Stimulated activated CD4-positive, alpha-beta T cell treated with anti-CD3 and anti-CD28 coated beads, Interleukin-1b, Interleukin-23, amount 100 ng/mL, for 4 hours (primary cell): ENCODE results near the gene TRPV4.

Experiments used
- DNase-seq, 2 donors: peaks; one replicate each; pipeline ENCODE4 v3.0.0-alpha.2; 2020; ENCODE audit warnings: low read depth in 2 of 2

The TRPV4 gene

GRCh38 chr12:109776624-109777023 lies 56.6 kb downstream of the TRPV4 start:
- DNase-seq: no peak

- peak; percentile 63 to 66 for DNase-seq
Measured at GRCh38 chr12:109775172-109775881, 57.9 kb downstream of the TRPV4 start.

- DNase-seq: no peak
Measured at GRCh38 chr12:109773384-109774011, 59.7 kb downstream of the TRPV4 start.

GRCh38 chr12:109772622-109773321 lies 60.4 kb downstream of the TRPV4 start:
- DNase-seq: no peak

- DNase-seq: no peak
Measured at GRCh38 chr12:109771746-109772621, 61.2 kb downstream of the TRPV4 start.

GRCh38 chr12:109770861-109771670 lies 62.1 kb downstream of the TRPV4 start:
- DNase-seq: no peak

GRCh38 chr12:109770104-109770860 lies 62.9 kb downstream of the TRPV4 start:
- no peak for DNase-seq

GRCh38 chr12:109768901-109769670 lies 64.1 kb downstream of the TRPV4 start:
- DNase-seq: no peak

- DNase-seq: no peak
Measured at GRCh38 chr12:109767991-109768900, 65.0 kb downstream of the TRPV4 start.

GRCh38 chr12:109767456-109767855 lies 65.7 kb downstream of the TRPV4 start:
- no peak for DNase-seq

- no peak for DNase-seq
Measured at GRCh38 chr12:109766251-109766778, 66.9 kb downstream of the TRPV4 start.

GRCh38 chr12:109765446-109765810 lies 67.8 kb downstream of the TRPV4 start:
- DNase-seq: no peak

GRCh38 chr12:109764776-109765445 lies 68.3 kb downstream of the TRPV4 start:
- DNase-seq: no peak

- DNase-seq: no peak
Measured at GRCh38 chr12:109764123-109764522, 69.1 kb downstream of the TRPV4 start.

GRCh38 chr12:109763201-109763841 lies 69.9 kb downstream of the TRPV4 start:
- no peak for DNase-seq

- no peak for DNase-seq
Measured at GRCh38 chr12:109762673-109763191, 70.5 kb downstream of the TRPV4 start.
